Measurements from ENCODE around the gene NDUFS8. TPM values are rescaled to one million over a fixed set of nuclear protein-coding genes. Genes with fewer than 3 reads are reported as not detected.

Gene NDUFS8
- total and polyA plus RNA-seq, 9 donors: 67.1 to 108 (median 80.1) TPM

- WGBS (ENCODE audit: insufficient coverage): 77% methylated on average over 21 of the region's 27 CpGs
- no peaks in the 10 kb centered on the region for H3K9me3 ChIP-seq (replicated peaks; ENCODE audit: control insufficient read depth, low read depth, low read length)
- peaks cover 10% of the 10 kb centered on the region for H3K36me3 ChIP-seq (ENCODE audit: control insufficient read depth, insufficient read depth, low read length)
- H3K4me3 ChIP-seq (ENCODE audit: low read length): no peak overlapping the region
- peak; percentile 20 for DNase-seq
- H3K4me1 ChIP-seq (ENCODE audit: control insufficient read depth, insufficient read depth, low read length): peaks cover 68% of the 10 kb centered on the region
- peak overlapping the region; percentile 62 for H3K27ac ChIP-seq (ENCODE audit: low read length)
- H3K27me3 ChIP-seq (ENCODE audit: control insufficient read depth, insufficient read depth, low read length): no peaks in the 10 kb centered on the region
These were observed 11.9 kb downstream of the NDUFS8 start for GRCh38 chr11:68042219-68043028.

- Histone ChIP-seq H3K36me3 (ENCODE audit: control insufficient read depth, insufficient read depth, low read length) (peaks cover 10% of the 10 kb centered on the region), H3K27ac (ENCODE audit: low read length) (peak overlapping the region; percentile 62), H3K9me3 (replicated peaks; ENCODE audit: control insufficient read depth, low read depth, low read length) (no peaks in the 10 kb centered on the region)
These were observed 12.5 kb downstream of the NDUFS8 start for GRCh38 chr11:68043029-68043348.

GRCh38 chr11:68043349-68044144 lies 13.1 kb downstream of the NDUFS8 start:
- 37% methylated on average over 32 of the region's 36 CpGs for WGBS (ENCODE audit: insufficient coverage)
- no peaks in the 10 kb centered on the region for H3K27me3 ChIP-seq (ENCODE audit: control insufficient read depth, insufficient read depth, low read length)
- H3K27ac ChIP-seq (ENCODE audit: low read length): peak overlapping the region; percentile 62
- H3K36me3 ChIP-seq (ENCODE audit: control insufficient read depth, insufficient read depth, low read length): peaks cover 11% of the 10 kb centered on the region
- DNase-seq: peak; percentile 86
- no peaks in the 10 kb centered on the region for H3K9me3 ChIP-seq (replicated peaks; ENCODE audit: control insufficient read depth, low read depth, low read length)
- peaks cover 56% of the 10 kb centered on the region for H3K4me1 ChIP-seq (ENCODE audit: control insufficient read depth, insufficient read depth, low read length)
- H3K4me3 ChIP-seq (ENCODE audit: low read length): peak overlapping the region; percentile 15

More at GRCh38 chr11:68043029-68043348, 12.5 kb downstream of the NDUFS8 start:
- Histone ChIP-seq H3K4me3 (ENCODE audit: low read length) (no peak overlapping the region), H3K27me3 (ENCODE audit: control insufficient read depth, insufficient read depth, low read length) (no peaks in the 10 kb centered on the region), H3K4me1 (ENCODE audit: control insufficient read depth, insufficient read depth, low read length) (peaks cover 62% of the 10 kb centered on the region)
- 59% methylated on average over 8 of the region's 8 CpGs for WGBS (ENCODE audit: insufficient coverage)
- no peak for DNase-seq

- peak; percentile 13 for DNase-seq
- WGBS (ENCODE audit: insufficient coverage): 69% methylated on average over 24 of the region's 24 CpGs
These were observed 13.8 kb downstream of the NDUFS8 start for GRCh38 chr11:68044145-68044813.

GRCh38 chr11:68044898-68045351 lies 14.4 kb downstream of the NDUFS8 start:
- H3K9me3 ChIP-seq (replicated peaks; ENCODE audit: control insufficient read depth, low read depth, low read length): no peaks in the 10 kb centered on the region
- no peak overlapping the region for H3K27ac ChIP-seq (ENCODE audit: low read length)
- no peaks in the 10 kb centered on the region for H3K27me3 ChIP-seq (ENCODE audit: control insufficient read depth, insufficient read depth, low read length)
- peaks cover 44% of the 10 kb centered on the region for H3K4me1 ChIP-seq (ENCODE audit: control insufficient read depth, insufficient read depth, low read length)
- no peak overlapping the region for H3K4me3 ChIP-seq (ENCODE audit: low read length)
- WGBS (ENCODE audit: insufficient coverage): 86% methylated on average over 7 of the region's 18 CpGs
- peaks cover 19% of the 10 kb centered on the region for H3K36me3 ChIP-seq (ENCODE audit: control insufficient read depth, insufficient read depth, low read length)
- no peak for DNase-seq

More at GRCh38 chr11:68044145-68044813, 13.8 kb downstream of the NDUFS8 start:
- H3K27ac ChIP-seq (ENCODE audit: low read length): no peak overlapping the region
- peaks cover 14% of the 10 kb centered on the region for H3K36me3 ChIP-seq (ENCODE audit: control insufficient read depth, insufficient read depth, low read length)
- no peaks in the 10 kb centered on the region for H3K27me3 ChIP-seq (ENCODE audit: control insufficient read depth, insufficient read depth, low read length)
- H3K4me1 ChIP-seq (ENCODE audit: control insufficient read depth, insufficient read depth, low read length): peaks cover 50% of the 10 kb centered on the region
- no peaks in the 10 kb centered on the region for H3K9me3 ChIP-seq (replicated peaks; ENCODE audit: control insufficient read depth, low read depth, low read length)
- H3K4me3 ChIP-seq (ENCODE audit: low read length): peak overlapping the region; percentile 15

GRCh38 chr11:68047437-68048290 lies 17.2 kb downstream of the NDUFS8 start:
- H3K9me3 ChIP-seq (replicated peaks; ENCODE audit: control insufficient read depth, low read depth, low read length): no peaks in the 10 kb centered on the region
- H3K27me3 ChIP-seq (ENCODE audit: control insufficient read depth, insufficient read depth, low read length): no peaks in the 10 kb centered on the region
- peaks cover 29% of the 10 kb centered on the region for H3K36me3 ChIP-seq (ENCODE audit: control insufficient read depth, insufficient read depth, low read length)
- DNase-seq: peak; percentile 14
- WGBS (ENCODE audit: insufficient coverage): 77% methylated on average over 34 of the region's 37 CpGs
- H3K4me3 ChIP-seq (ENCODE audit: low read length): no peak overlapping the region
- H3K27ac ChIP-seq (ENCODE audit: low read length): no peak overlapping the region
- peaks cover 26% of the 10 kb centered on the region for H3K4me1 ChIP-seq (ENCODE audit: control insufficient read depth, insufficient read depth, low read length)

- Histone ChIP-seq H3K9me3 (replicated peaks; ENCODE audit: control insufficient read depth, low read depth, low read length) (no peaks in the 10 kb centered on the region), H3K27me3 (ENCODE audit: control insufficient read depth, insufficient read depth, low read length) (no peaks in the 10 kb centered on the region), H3K4me3 (ENCODE audit: low read length) (no peak overlapping the region), H3K4me1 (ENCODE audit: control insufficient read depth, insufficient read depth, low read length) (peaks cover 14% of the 10 kb centered on the region), H3K27ac (ENCODE audit: low read length) (no peak overlapping the region), H3K36me3 (ENCODE audit: control insufficient read depth, insufficient read depth, low read length) (peaks cover 36% of the 10 kb centered on the region)
- DNase-seq: no peak
- WGBS (ENCODE audit: insufficient coverage): 85% methylated on average over 27 of the region's 35 CpGs
These were observed 18.4 kb downstream of the NDUFS8 start for GRCh38 chr11:68048681-68049508.

GRCh38 chr11:68049509-68050370 lies 19.3 kb downstream of the NDUFS8 start:
- Histone ChIP-seq H3K27ac (ENCODE audit: low read length) (no peak overlapping the region), H3K4me3 (ENCODE audit: low read length) (no peak overlapping the region), H3K27me3 (ENCODE audit: control insufficient read depth, insufficient read depth, low read length) (no peaks in the 10 kb centered on the region), H3K9me3 (replicated peaks; ENCODE audit: control insufficient read depth, low read depth, low read length) (no peaks in the 10 kb centered on the region), H3K36me3 (ENCODE audit: control insufficient read depth, insufficient read depth, low read length) (peaks cover 31% of the 10 kb centered on the region), H3K4me1 (ENCODE audit: control insufficient read depth, insufficient read depth, low read length) (peaks cover 8% of the 10 kb centered on the region)
- no peak for DNase-seq
- WGBS (ENCODE audit: insufficient coverage): 82% methylated on average over 40 of the region's 40 CpGs
